NCI-H345 treated with DMSO at 0.1 percent for 48 hours (cell line): ENCODE results near the gene CDC42SE1.
A peak's percentile ranks its signal among the peaks of the same experiment; 100 is the strongest.

Experiments used
- DNase-seq: peaks from one replicate; lab custom pipeline; 2025; ENCODE audit not compliant: unreplicated experiment; lab: John Stamatoyannopoulos, UW

Gene CDC42SE1

DNA sequence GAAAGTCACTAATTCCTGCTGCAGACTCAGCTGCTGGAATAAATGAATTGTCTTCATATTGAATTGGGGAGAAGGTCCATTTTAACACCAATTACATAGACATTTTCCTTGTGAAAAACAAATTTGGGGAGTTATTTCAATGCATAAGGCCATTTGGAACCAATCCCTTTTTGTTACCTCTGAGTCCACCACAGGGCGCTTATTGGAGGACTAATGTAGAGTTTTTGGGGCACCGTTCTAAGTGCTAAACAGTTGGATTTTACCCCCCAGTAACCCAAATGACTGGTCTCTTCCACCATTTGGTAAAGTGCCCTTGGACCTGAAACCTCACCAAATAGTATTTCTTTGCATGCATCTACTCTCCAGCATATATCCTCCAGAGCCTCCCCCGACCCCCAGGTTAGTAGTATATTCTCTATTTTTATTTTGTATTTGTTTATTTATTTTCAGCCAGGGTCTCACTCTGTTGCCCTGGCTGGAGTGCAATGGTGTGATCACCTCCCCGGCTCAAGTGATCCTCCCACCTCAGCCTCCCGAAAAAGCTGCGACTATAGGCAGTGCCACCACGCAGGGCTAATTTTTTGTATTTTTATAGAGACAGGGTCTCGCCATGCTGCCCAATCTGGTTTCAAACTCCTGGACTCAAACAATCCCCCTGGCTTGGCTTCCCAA lies 49.6 kb downstream of the CDC42SE1 start:
- DNase-seq, result no peak

DNA sequence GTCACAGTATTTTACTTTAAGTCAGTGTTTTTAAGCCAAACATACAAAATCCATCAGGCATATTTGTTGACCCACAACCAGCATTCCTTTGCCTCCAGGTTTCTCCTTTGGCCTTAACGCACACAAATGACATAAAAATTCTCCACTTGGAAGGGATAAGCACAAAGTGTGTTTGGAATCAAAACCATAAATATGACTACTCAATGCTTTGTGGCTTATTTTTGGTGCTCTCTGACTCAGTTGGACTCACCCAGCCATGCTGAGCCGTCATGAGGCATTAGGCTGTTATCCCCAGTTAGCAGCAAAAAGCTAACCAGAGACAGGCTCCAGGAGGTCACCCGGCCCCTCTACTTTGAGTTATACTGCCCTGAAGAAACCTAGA lies 50.2 kb downstream of the CDC42SE1 start:
- no peak for DNase-seq

GRCh38 chr1:151008244-151009205 lies 50.9 kb downstream of the CDC42SE1 start, which contains the start of gene PRUNE1:
PRUNE1 (plus strand) TSS chr1:151008449; CDS start chr1:151008633, 184 bp downstream.
- DNase-seq, result peak; percentile 99

DNA sequence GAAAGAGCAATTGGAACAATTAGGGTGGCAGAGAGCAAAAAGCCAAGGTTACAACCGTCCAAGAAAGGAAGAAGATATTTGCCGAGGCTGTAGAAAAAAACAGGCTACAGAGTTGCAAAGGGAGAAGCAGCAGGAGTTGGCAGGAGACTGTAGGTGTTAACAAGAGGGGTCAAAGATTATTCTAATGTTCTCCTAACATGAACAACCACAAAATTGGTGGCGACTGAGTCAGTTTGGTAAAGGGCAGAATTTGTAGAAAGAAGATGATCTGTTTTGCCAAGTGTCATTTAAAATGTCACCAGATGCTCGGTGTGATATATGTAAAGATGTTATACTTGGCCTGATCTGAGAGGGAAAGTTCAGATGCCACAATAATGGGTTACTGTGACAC lies 51.6 kb downstream of the CDC42SE1 start:
- DNase-seq, result no peak

- peak; percentile 33 for DNase-seq
Observed at GRCh38 chr1:151006327-151007052, 52.9 kb downstream of the CDC42SE1 start, which contains the start of gene MINDY1. MINDY1 (minus strand) TSS chr1:151006902; CDS start chr1:151002617, 4,285 bp downstream.

DNA sequence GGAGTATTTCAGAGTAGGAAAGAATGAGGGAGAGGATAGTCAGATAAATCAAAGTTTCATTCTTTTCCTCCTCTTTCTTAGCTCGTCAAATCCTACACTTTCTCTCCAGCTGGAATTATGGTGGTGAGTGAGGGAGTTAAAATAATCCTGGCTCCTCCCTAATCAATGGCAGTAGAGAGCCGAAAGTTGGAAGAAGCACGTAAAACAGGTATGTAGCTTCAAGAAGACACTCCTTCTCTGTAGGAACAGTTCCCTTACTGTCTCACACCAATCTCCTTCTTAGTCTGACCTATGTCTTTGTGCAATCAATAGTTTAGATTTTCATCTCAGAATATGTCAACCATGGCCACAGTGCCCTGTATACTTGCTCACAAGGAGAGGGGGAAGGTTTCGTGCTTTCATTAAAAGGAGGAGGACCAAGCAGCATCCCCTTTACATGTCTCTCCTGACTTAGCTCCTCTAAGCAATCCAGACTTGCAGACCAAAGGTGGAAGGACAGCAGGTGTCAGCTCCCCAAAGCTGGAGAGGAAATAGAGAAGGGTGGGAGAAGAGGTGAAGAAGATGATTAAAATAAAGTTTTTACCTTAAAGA lies 53.6 kb downstream of the CDC42SE1 start:
- no peak for DNase-seq

DNA sequence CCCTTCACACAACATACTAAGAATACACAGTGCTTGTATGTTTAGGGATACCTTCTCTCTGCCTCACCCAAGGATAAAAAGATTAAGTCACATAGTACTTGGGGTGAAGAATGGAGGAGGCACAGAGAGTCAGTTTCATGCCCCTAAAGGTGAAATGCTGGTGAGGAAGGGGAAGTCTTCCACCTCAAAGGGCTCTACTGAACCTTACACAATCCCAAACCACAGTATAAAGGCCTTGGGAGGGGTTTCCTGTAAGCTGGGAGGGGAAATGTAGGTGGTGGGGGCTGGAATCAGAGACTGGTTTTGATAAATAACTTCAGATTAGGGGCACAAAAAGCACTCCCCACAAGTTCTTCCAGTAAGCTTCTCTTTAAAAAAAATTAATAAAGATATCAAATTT lies 56.2 kb downstream of the CDC42SE1 start:
- no peak for DNase-seq

DNA sequence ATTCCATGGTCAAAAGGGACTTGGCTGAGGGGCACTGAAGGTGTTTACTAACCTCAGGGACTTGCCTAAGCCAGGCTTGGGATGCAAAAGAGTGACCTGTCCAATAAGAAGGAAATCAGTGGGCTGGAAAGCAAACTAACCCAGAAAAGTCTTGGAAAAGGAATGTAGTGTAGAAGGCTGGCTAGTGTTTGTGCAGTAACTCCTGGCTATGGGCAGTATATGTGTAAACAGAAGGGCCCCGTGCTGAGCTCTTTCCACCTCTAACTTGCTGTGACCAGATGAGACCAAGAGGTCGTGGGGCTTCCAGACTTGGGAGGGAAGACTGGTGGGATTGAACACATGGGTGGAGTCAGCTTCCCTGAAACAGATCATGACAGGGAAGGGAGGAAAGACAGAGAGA lies 56.8 kb downstream of the CDC42SE1 start:
- DNase-seq, result no peak

GRCh38 chr1:151002051-151002450 lies 57.4 kb downstream of the CDC42SE1 start:
- no peak for DNase-seq

DNA sequence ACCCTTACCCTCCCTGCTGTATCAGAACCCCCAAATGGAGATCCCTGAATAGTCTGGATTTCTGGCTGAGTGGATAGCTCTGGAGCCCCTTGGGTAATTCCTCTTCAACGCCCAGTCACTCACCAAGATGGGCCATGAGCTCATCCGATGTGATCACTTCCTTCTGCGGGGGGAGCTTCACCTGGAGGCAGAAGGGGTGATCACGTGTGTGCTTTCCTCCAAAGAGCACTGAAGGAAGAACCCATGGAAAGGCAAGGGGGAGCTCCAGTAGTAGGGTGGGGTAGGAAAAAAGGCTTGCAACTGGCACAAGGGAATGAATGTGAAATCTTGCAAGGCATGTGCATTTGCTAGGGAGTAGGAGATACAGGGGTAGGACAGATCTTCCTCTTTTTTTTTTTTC lies 57.8 kb downstream of the CDC42SE1 start:
- DNase-seq, result no peak
